ENCODE data around the gene PCBP3. TPM values are rescaled to one million over a fixed set of nuclear protein-coding genes. Genes with fewer than 3 reads are reported as not detected.

The PCBP3 gene
- total and polyA plus RNA-seq, 2 of the 8 experiments (the other 6 are each of a cell fraction or from before 2014, with no cell fraction given), result 3.5 to 6.3 TPM

- TF ChIP-seq CREB1 (IDR thresholded peaks at IDR 0.05) (no peak), NANOG (IDR thresholded peaks at IDR 0.05; ENCODE audit: insufficient read depth, low read depth, low read length, poor library complexity, severe bottlenecking) (no peak)
Measured at GRCh38 chr21:45858180-45858579, 214.7 kb downstream of the PCBP3 start (continued).
